ENCODE data around the gene PPHLN1.

- TF ChIP-seq POLR2A (IDR thresholded peaks at IDR 0.05) (no peak), CTCF (IDR thresholded peaks at IDR 0.05) (no peak)
Observed at GRCh38 chr12:42409471-42409870, 83.5 kb downstream of the PPHLN1 start.

Data from lower leg skin (tissue), 3 donors.